Right lobe of liver (tissue), 4 donors: Measurements from ENCODE around the gene PGBD5.

Experiments used
- POLR2A ChIP-seq: fragments of 450-650 bp; IDR thresholded peaks from one replicate; pipeline ENCODE4 v1.6.1; 2017; ENCODE audit warnings: antibody characterized with exemption, mild to moderate bottlenecking
- TF ChIP-seq, protein P1 (sequence below), 4 donors: fragments of 200-600 bp in 3 of 4; fragments of 450-650 bp in 1 of 4; IDR thresholded peaks; one replicate each; pipeline versions ENCODE4 v1.5.1 to v1.8.0; 2016 to 2022; ENCODE audit warnings: antibody characterized with exemption in 4 of 4, mild to moderate bottlenecking in 2 of 4
- donor health status: DM: no; HTN: no; CAD: no.
- donor health status: DM: no; HTN: no; CAD: no.
- donor health status: DM: no; HTN: yes; CAD: no.

DNA sequence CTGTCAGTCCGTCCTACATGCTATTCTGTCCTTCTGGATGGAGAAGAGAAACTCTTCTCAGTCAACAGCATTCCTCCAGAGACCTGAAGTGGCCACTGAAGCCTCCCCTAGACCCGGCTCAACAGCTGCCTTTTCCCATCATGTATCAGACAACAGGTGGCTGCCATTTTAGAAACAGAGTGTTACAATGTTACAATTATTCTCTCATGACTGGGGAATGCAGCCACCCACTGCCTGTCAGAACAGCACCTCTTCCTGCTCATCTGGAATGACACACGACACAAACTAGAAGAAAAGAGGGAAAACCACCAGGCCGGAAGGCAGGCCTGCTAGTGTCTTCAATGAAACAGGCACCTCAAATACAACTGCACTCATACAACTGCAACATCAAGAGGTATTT is 105.3 kb downstream of the PGBD5 start:
- TF ChIP-seq POLR2A = no peak
- TF ChIP-seq, protein P1, sequence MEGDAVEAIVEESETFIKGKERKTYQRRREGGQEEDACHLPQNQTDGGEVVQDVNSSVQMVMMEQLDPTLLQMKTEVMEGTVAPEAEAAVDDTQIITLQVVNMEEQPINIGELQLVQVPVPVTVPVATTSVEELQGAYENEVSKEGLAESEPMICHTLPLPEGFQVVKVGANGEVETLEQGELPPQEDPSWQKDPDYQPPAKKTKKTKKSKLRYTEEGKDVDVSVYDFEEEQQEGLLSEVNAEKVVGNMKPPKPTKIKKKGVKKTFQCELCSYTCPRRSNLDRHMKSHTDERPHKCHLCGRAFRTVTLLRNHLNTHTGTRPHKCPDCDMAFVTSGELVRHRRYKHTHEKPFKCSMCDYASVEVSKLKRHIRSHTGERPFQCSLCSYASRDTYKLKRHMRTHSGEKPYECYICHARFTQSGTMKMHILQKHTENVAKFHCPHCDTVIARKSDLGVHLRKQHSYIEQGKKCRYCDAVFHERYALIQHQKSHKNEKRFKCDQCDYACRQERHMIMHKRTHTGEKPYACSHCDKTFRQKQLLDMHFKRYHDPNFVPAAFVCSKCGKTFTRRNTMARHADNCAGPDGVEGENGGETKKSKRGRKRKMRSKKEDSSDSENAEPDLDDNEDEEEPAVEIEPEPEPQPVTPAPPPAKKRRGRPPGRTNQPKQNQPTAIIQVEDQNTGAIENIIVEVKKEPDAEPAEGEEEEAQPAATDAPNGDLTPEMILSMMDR (IDR thresholded peaks at IDR 0.05) = no peak
